ENCODE data around the gene TIGIT. TPM values are rescaled to one million over a fixed set of nuclear protein-coding genes. Genes with fewer than 3 reads are reported as not detected.

The TIGIT gene
- total and polyA plus RNA-seq, 2 experiments from 2014 or later: 0.07 to 0.50 TPM

GRCh38 chr3:114331007-114331406 is 37.2 kb downstream of the TIGIT start:
- no peak overlapping the region for H3K4me2 ChIP-seq
- TF ChIP-seq, protein P1, sequence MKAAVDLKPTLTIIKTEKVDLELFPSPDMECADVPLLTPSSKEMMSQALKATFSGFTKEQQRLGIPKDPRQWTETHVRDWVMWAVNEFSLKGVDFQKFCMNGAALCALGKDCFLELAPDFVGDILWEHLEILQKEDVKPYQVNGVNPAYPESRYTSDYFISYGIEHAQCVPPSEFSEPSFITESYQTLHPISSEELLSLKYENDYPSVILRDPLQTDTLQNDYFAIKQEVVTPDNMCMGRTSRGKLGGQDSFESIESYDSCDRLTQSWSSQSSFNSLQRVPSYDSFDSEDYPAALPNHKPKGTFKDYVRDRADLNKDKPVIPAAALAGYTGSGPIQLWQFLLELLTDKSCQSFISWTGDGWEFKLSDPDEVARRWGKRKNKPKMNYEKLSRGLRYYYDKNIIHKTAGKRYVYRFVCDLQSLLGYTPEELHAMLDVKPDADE (IDR thresholded peaks at IDR 0.05): no peak
- no peak for TF ChIP-seq POLR2AphosphoS5 (IDR thresholded peaks at IDR 0.05; ENCODE audit: low read depth)
- TF ChIP-seq CREB1 (CRISPR knock-in tag; IDR thresholded peaks at IDR 0.05; ENCODE audit: low read depth): no peak
- TF ChIP-seq EZH2 (IDR thresholded peaks at IDR 0.05; ENCODE audit: low read depth, unreplicated experiment): no peak
- no peak for TF ChIP-seq NANOG (IDR thresholded peaks at IDR 0.05; ENCODE audit: borderline replicate concordance)
- TF ChIP-seq, protein P2, sequence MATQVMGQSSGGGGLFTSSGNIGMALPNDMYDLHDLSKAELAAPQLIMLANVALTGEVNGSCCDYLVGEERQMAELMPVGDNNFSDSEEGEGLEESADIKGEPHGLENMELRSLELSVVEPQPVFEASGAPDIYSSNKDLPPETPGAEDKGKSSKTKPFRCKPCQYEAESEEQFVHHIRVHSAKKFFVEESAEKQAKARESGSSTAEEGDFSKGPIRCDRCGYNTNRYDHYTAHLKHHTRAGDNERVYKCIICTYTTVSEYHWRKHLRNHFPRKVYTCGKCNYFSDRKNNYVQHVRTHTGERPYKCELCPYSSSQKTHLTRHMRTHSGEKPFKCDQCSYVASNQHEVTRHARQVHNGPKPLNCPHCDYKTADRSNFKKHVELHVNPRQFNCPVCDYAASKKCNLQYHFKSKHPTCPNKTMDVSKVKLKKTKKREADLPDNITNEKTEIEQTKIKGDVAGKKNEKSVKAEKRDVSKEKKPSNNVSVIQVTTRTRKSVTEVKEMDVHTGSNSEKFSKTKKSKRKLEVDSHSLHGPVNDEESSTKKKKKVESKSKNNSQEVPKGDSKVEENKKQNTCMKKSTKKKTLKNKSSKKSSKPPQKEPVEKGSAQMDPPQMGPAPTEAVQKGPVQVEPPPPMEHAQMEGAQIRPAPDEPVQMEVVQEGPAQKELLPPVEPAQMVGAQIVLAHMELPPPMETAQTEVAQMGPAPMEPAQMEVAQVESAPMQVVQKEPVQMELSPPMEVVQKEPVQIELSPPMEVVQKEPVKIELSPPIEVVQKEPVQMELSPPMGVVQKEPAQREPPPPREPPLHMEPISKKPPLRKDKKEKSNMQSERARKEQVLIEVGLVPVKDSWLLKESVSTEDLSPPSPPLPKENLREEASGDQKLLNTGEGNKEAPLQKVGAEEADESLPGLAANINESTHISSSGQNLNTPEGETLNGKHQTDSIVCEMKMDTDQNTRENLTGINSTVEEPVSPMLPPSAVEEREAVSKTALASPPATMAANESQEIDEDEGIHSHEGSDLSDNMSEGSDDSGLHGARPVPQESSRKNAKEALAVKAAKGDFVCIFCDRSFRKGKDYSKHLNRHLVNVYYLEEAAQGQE (IDR thresholded peaks at IDR 0.05; ENCODE audit: unreplicated experiment): no peak
- TF ChIP-seq, protein P3, sequence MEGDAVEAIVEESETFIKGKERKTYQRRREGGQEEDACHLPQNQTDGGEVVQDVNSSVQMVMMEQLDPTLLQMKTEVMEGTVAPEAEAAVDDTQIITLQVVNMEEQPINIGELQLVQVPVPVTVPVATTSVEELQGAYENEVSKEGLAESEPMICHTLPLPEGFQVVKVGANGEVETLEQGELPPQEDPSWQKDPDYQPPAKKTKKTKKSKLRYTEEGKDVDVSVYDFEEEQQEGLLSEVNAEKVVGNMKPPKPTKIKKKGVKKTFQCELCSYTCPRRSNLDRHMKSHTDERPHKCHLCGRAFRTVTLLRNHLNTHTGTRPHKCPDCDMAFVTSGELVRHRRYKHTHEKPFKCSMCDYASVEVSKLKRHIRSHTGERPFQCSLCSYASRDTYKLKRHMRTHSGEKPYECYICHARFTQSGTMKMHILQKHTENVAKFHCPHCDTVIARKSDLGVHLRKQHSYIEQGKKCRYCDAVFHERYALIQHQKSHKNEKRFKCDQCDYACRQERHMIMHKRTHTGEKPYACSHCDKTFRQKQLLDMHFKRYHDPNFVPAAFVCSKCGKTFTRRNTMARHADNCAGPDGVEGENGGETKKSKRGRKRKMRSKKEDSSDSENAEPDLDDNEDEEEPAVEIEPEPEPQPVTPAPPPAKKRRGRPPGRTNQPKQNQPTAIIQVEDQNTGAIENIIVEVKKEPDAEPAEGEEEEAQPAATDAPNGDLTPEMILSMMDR (conservative IDR thresholded peaks at IDR 0.05; ENCODE audit: low read depth in 2 of 2): no peak
- no peak for TF ChIP-seq JUNB (IDR thresholded peaks at IDR 0.05; ENCODE audit: unreplicated experiment)
- no peak for TF ChIP-seq STAT1 (IDR thresholded peaks at IDR 0.05; ENCODE audit: unreplicated experiment)
- TF ChIP-seq ZNF114 (CRISPR knock-in tag; IDR thresholded peaks at IDR 0.05): no peak
- no peak for TF ChIP-seq EZH2phosphoT487 (IDR thresholded peaks at IDR 0.05; ENCODE audit: unreplicated experiment)
- no peak for TF ChIP-seq ZNF331 (CRISPR knock-in tag; IDR thresholded peaks at IDR 0.05; ENCODE audit: low read depth)
- Mint-ChIP-seq H3K27ac (no peak overlapping the region), H3K9me3 (peaks cover 4% of the 10 kb centered on the region; the same call in 1 of the 3 replicates), H3K4me3 (no peak overlapping the region), H3K27me3 (ENCODE audit: insufficient read depth, low read depth, poor library complexity) (peaks cover 3% of the 10 kb centered on the region), H3K36me3 (ENCODE audit: low read depth) (no peaks in the 10 kb centered on the region), H3K4me1 (peaks cover 36% of the 10 kb centered on the region)
- no peaks in the 10 kb centered on the region for H3K27me3 ChIP-seq (ENCODE audit: insufficient read depth)
- no peaks in the 10 kb centered on the region for H3K9me2 ChIP-seq (ENCODE audit: insufficient read depth)
- H3K4me3 ChIP-seq: no peak overlapping the region
- peaks cover 34% of the 10 kb centered on the region for H3K4me1 ChIP-seq (ENCODE audit: insufficient read depth)
- H3K36me3 ChIP-seq (ENCODE audit: insufficient read depth): no peaks in the 10 kb centered on the region
- no peak overlapping the region for H2AFZ ChIP-seq
- peaks cover 5% of the 10 kb centered on the region for H3F3A ChIP-seq (replicated peaks; ENCODE audit: low read depth)
- no peak for ATAC-seq
- H3K27ac ChIP-seq (ENCODE audit: low read depth): no peak overlapping the region
- no peaks in the 10 kb centered on the region for H3K79me2 ChIP-seq (replicated peaks; ENCODE audit: insufficient read depth)
- no peaks in the 10 kb centered on the region for H4K20me1 ChIP-seq (replicated peaks; ENCODE audit: insufficient read depth)
- no peak for DNase-seq (ENCODE audit: low spot score)

All from GM23338 (cell line).